ENCODE data around the gene TES. TPM values are rescaled to one million over a fixed set of nuclear protein-coding genes. Genes with fewer than 3 reads are reported as not detected.
A peak's percentile ranks its signal among the peaks of the same experiment; 100 is the strongest.

Gene TES
- polyA plus RNA-seq, 1 donor (not counting 4 experiments of a cell fraction or from before 2014, with no cell fraction given), result 187 TPM

DNA sequence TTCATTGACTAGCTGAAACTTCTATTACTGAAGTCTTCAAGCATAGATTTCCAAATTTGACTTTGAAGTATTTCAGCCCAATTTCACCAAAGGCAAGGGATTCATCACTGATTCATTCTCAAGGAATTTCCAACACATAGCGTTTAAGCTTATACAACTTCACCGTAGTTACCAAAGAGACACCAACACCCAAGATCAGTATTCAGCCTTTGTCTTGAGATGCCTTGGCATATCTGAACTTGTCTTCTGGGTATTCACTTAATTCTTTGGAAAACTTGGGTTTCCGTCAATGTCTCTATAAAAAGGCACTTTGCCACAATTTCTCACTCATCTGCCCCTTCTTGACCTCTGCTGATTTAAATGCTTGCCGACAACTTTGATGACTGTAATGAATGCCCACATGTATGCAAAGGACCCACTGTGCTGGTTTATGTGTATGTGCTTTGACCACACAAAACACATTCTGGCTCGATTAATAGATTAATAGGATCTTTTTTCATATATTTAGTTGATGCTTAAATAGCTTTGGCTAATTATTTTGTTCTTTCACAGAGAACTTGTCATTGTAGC is 49.6 kb downstream of the TES start:
- peak; percentile 98 for FAIRE-seq
- H3K4me1 ChIP-seq (ENCODE audit: control insufficient read depth, extremely low read depth, insufficient read depth, low read length), result peaks cover 17% of the 10 kb centered on the region
- H3K27me3 ChIP-seq (ENCODE audit: control insufficient read depth, extremely low read depth, insufficient read depth, low read length), result no peaks in the 10 kb centered on the region
- no peaks in the 10 kb centered on the region for H3K79me2 ChIP-seq (ENCODE audit: control insufficient read depth, insufficient read depth, low read length)
- H3K9me3 ChIP-seq (ENCODE audit: control insufficient read depth, low read depth, low read length), result no peaks in the 10 kb centered on the region
- TF ChIP-seq CTCF (optimal IDR thresholded peaks at IDR 0.05 in 1 of 3, IDR thresholded peaks at IDR 0.05 in 1 of 3, conservative IDR thresholded peaks at IDR 0.05 in 1 of 3; ENCODE audit: extremely low read depth in 1 of 3, insufficient read depth in 2 of 3, low read length in 3 of 3) (no peak), EZH2 (IDR thresholded peaks at IDR 0.05; ENCODE audit: low read length) (no peak)
- DNase-seq (ENCODE audit: low read depth, low spot score), result peak; percentile 73
- H3K4me3 ChIP-seq (ENCODE audit: control insufficient read depth in 2 of 3, extremely low read depth in 1 of 3, insufficient read depth in 2 of 3, low read depth in 1 of 3, low read length in 3 of 3), result no peak overlapping the region
- dilution Hi-C loops (cut with MboI; ENCODE audit: extremely low pct_ligation_motif_present, low sequenced_read_pairs), result loop anchor here (25.0 kb wide), 1 partner anchor 252 kb away; no protein-coding TSS in a partner anchor
- peak overlapping the region; percentile 83 for H3K27ac ChIP-seq (ENCODE audit: control insufficient read depth, insufficient read depth, low read length)
- no peaks in the 10 kb centered on the region for H4K20me1 ChIP-seq (ENCODE audit: control insufficient read depth, extremely low read depth, insufficient read depth, low read length)
- H3K36me3 ChIP-seq (ENCODE audit: control insufficient read depth in 2 of 2, extremely low read depth in 1 of 2, insufficient read depth in 2 of 2, low read length in 2 of 2), result peaks cover 5 to 6% of the 10 kb centered on the region in 2 experiments
- H3K9me1 ChIP-seq (ENCODE audit: control insufficient read depth, extremely low read depth, insufficient read depth, low read length), result no peaks in the 10 kb centered on the region
- H3K9ac ChIP-seq (ENCODE audit: control insufficient read depth, extremely low read depth, insufficient read depth, low read length), result peak overlapping the region; percentile 38
- H2AFZ ChIP-seq (ENCODE audit: control insufficient read depth, low read length), result no peak overlapping the region
- H3K4me2 ChIP-seq (ENCODE audit: control insufficient read depth, extremely low read depth, insufficient read depth, low read depth, low read length), result peak overlapping the region; percentile 39

GRCh38 chr7:116261904-116262303 is 51.6 kb downstream of the TES start:
- H3K79me2 ChIP-seq (ENCODE audit: control insufficient read depth, insufficient read depth, low read length), result no peaks in the 10 kb centered on the region
- no peak overlapping the region for H2AFZ ChIP-seq (ENCODE audit: control insufficient read depth, low read length)
- no peak overlapping the region for H3K9ac ChIP-seq (ENCODE audit: control insufficient read depth, extremely low read depth, insufficient read depth, low read length)
- DNase-seq (ENCODE audit: low read depth, low spot score) (no peak), FAIRE-seq (no peak)
- dilution Hi-C loops (cut with MboI; ENCODE audit: extremely low pct_ligation_motif_present, low sequenced_read_pairs), result loop anchor here (25.0 kb wide), 1 partner anchor 250 kb away; no protein-coding TSS in a partner anchor
- no peaks in the 10 kb centered on the region for H3K9me3 ChIP-seq (ENCODE audit: control insufficient read depth, low read depth, low read length)
- H3K27ac ChIP-seq (ENCODE audit: control insufficient read depth, insufficient read depth, low read length), result peak overlapping the region; percentile 42
- H3K4me1 ChIP-seq (ENCODE audit: control insufficient read depth, extremely low read depth, insufficient read depth, low read length), result peaks cover 27% of the 10 kb centered on the region
- no peak for TF ChIP-seq EZH2 (IDR thresholded peaks at IDR 0.05; ENCODE audit: low read length)
- H4K20me1 ChIP-seq (ENCODE audit: control insufficient read depth, extremely low read depth, insufficient read depth, low read length), result no peaks in the 10 kb centered on the region
- H3K27me3 ChIP-seq (ENCODE audit: control insufficient read depth, extremely low read depth, insufficient read depth, low read length), result no peaks in the 10 kb centered on the region
- peaks cover 0 to 5% of the 10 kb centered on the region in 2 experiments for H3K36me3 ChIP-seq (ENCODE audit: control insufficient read depth in 2 of 2, extremely low read depth in 1 of 2, insufficient read depth in 2 of 2, low read length in 2 of 2)
- H3K9me1 ChIP-seq (ENCODE audit: control insufficient read depth, extremely low read depth, insufficient read depth, low read length), result no peaks in the 10 kb centered on the region
- H3K4me2 ChIP-seq (ENCODE audit: control insufficient read depth, extremely low read depth, insufficient read depth, low read depth, low read length), result no peak overlapping the region
- no peak overlapping the region for H3K4me3 ChIP-seq (ENCODE audit: control insufficient read depth in 2 of 3, extremely low read depth in 1 of 3, insufficient read depth in 2 of 3, low read depth in 1 of 3, low read length in 3 of 3)
